Hypothalamus (tissue), 51 donors: ENCODE results near the gene KATNAL1.

Source experiments
- DNase-seq, 51 donors: peaks; one replicate each; lab custom pipeline; 2025; lab: John Stamatoyannopoulos, UW

Gene KATNAL1

GRCh38 chr13:30173303-30173610 is 134.1 kb downstream of the KATNAL1 start:
- DNase-seq, result no peak

- no peak for DNase-seq
Measured at GRCh38 chr13:30172593-30173302, 134.6 kb downstream of the KATNAL1 start.

GRCh38 chr13:30170569-30170968 is 136.8 kb downstream of the KATNAL1 start:
- no peak for DNase-seq

DNA sequence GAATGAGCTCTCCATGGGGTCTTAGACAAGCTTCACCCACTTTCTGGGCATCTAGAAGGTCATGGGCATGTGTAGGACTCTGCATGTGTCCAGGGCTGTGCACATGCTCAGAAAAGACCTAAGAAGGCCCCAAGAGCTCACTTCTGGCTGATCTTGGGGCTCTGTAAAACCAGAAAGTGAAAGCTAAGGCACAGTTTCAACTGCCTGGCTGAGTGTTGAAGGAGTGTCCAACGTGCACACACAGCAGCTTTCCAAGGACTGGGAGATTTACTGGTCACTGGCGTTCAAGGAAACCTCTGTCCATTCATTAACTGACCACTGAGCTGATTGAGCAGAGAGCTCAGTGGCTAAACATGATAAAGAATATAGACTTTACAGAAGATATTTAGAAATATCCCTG is 137.9 kb downstream of the KATNAL1 start:
- DNase-seq, result no peak

DNA sequence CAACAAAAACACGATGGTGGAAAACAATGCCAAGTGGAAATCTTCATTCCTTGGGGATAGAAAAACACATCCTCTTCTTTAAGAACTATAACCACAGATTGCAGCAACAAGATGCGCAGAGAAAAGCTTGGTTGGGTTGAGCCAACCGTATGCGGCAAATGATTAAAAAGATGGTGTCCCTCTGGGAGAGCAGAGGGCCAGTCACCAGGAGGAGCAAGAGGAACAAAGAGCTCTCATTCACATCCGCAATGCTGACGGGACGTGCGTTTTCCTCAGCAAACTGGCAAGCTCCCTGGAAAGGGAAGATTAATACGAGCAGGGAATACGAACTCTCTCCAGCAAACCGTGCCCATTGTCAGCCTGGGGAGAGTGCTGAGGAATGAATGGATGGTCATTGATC is 141.6 kb downstream of the KATNAL1 start:
- peak in 18 of 51 donors; percentile 10 to 49 (median 24) for DNase-seq

- no peak for DNase-seq
Measured at GRCh38 chr13:30165071-30165470, 142.3 kb downstream of the KATNAL1 start.

- DNase-seq, result no peak
Measured at GRCh38 chr13:30164146-30164545, 143.2 kb downstream of the KATNAL1 start.

- no peak for DNase-seq
Measured at GRCh38 chr13:30163441-30163840, 143.9 kb downstream of the KATNAL1 start.

DNA sequence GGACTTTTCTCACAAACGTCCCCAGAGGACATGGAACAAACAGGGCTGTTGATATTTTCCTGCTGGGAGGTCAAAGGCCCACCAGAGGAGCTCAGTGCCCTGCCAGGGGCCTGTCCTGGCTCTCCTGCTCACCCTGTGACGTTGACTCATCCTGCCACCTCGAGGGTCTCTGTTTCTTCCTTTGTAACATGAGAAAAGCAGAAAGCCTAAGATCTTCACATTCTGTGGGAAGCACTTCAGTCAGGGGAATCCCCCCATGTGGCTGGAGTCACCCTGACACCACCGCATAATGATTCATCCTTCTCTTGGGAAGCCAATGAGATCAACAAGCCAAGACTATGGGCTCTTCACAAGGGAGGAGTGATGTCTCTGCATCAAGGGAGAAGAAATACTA is 147.9 kb downstream of the KATNAL1 start:
- no peak for DNase-seq

DNA sequence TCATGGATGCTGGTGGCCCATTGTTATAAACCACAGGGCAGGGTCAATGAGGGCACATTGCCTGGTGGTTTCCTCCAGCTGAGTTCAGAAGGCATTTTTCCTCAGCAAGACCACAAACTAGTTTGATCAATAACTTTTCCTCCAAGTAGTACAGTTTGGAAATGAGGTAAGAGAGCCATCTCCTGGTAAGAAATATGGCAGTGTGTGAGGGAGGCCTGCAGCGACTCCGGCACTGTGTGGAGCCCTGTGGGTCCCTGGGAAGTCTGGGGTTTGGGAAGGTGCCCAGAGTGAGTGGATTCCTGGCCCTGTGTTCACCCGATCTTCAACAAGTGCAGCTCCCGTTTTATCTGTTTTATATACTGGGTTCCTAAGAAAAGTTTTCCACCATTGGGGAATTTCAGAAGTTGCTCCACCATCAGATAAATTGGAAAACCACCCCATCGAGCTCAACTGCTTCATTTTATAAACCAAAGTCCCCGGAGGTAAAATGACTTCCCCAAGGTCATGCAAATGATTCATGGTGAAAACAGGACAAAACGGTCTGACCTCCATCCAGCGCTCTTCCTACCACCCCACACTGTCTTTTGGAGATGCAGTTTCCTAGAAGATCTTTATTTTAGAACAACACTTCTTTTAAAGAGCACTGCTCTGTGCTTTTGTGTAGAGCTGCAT is 148.4 kb downstream of the KATNAL1 start:
- DNase-seq, result no peak

- no peak for DNase-seq
Measured at GRCh38 chr13:30157616-30157993, 149.7 kb downstream of the KATNAL1 start.

- no peak for DNase-seq
Measured at GRCh38 chr13:30156826-30157615, 150.3 kb downstream of the KATNAL1 start.

DNA sequence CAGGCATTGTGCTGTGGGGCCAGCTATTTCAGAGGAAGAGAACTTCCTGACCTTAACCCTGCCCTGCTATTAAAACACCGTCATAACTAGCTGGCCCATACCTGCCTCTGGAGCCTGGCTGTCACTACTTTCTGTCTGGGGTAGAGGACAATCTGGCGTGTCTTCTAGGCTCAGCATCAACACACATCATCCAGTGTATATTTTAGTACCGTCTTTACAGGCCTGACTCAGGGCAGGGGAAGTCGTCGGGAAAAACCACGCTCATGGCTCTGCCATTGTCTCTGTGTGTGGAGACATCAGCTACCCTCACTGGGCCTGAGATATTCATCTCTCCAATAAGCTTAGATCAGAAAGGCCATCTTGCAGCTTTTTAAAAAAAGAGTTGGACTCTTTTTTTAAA is 151.1 kb downstream of the KATNAL1 start:
- no peak for DNase-seq

- DNase-seq, result no peak
Measured at GRCh38 chr13:30154931-30155330, 152.4 kb downstream of the KATNAL1 start.

- no peak for DNase-seq
Measured at GRCh38 chr13:30154531-30154930, 152.8 kb downstream of the KATNAL1 start.

GRCh38 chr13:30153545-30154426 is 153.6 kb downstream of the KATNAL1 start:
- DNase-seq, result peak in 5 of 51 donors; percentile 11 to 54 (median 39)
